Prostate gland (tissue), 2 donors: Measurements from ENCODE around the gene CCDC92B. TPM values are rescaled to one million over a fixed set of nuclear protein-coding genes. Genes with fewer than 3 reads are reported as not detected.

Source experiments
- DNase-seq: peaks from one replicate; pipeline ENCODE4 v3.0.0-alpha.2; 2019; ENCODE audit warnings: low spot score
- H3K27ac ChIP-seq, 2 donors: fragments of 200-600 bp; sonication (generic); 2 replicates each; pipeline ENCODE4 v1.5.1; 2017 to 2019
- H3K27me3 ChIP-seq: fragments of 200-600 bp; sonication (generic); replicated peaks from 2 replicates; pipeline ENCODE4 v1.5.1; 2019; ENCODE audit not compliant: insufficient read depth
- H3K36me3 ChIP-seq, 2 donors: fragments of 200-600 bp; sonication (generic); 1 replicate in 1 of 2; 2 replicates in 1 of 2; pipeline versions ENCODE4 v1.5.1 to v1.8.1; 2017 to 2019
- H3K4me1 ChIP-seq: fragments of 200-600 bp; sonication (generic); replicated peaks from 2 replicates; pipeline ENCODE4 v1.5.1; 2019
- H3K4me3 ChIP-seq, 2 donors: fragments of 200-600 bp; sonication (generic); 2 replicates each; pipeline ENCODE4 v1.5.1; 2017 to 2019
- H3K9me3 ChIP-seq: fragments of 200-600 bp; sonication (generic); 2 replicates; pipeline ENCODE4 v1.5.1; 2017
- CTCF ChIP-seq, 4 experiments: fragments of 200-600 bp in 2 of 4; fragments of 450-650 bp in 2 of 4; sonication (generic) in 2 of 4; IDR thresholded peaks; 1 replicate in 3 of 4; 2 replicates in 1 of 4; pipeline ENCODE4 v1.5.1; 2016 to 2019; ENCODE audit warnings: antibody characterized with exemption in 4 of 4, mild to moderate bottlenecking in 2 of 4, moderate library complexity in 2 of 4
- POLR2A ChIP-seq: fragments of 450-650 bp; IDR thresholded peaks from one replicate; pipeline ENCODE4 v1.6.1; 2016; ENCODE audit warnings: antibody characterized with exemption, mild to moderate bottlenecking
- POLR2AphosphoS5 ChIP-seq: sonication (generic); formaldehyde crosslinking; IDR thresholded peaks from one replicate; pipeline ENCODE4 v1.6.1; 2017; ENCODE audit warnings: antibody characterized with exemption
- WGBS: methylation state at CpG from one replicate; pipeline ENCODE4 v1.1.5; 2018; 5-methylcytosine and 5-hydroxymethylcytosine counted together
- intact Hi-C: fragments of 100-400 bp; cut with DNase I; formaldehyde crosslinking; loops from one replicate; pipeline ENCODE4 v1.14.2; 2022
- total RNA-seq, 2 donors: library from RNA; depleted of rRNA; stranded (reverse); fragments of >200 nt; gene quantifications; one replicate each; pipeline ENCODE4 v1.1.0, GENCODE V29; 2016

The CCDC92B gene
- total RNA-seq, 2 donors from 2014 or later: 1.9 TPM; not detected in 1

GRCh38 chr17:2707721-2708584 is 41.5 kb downstream of the CCDC92B start:
- Histone ChIP-seq H3K9me3 (no peaks in the 10 kb centered on the region), H3K36me3 (peaks cover 0 to 3% of the 10 kb centered on the region in 2 donors), H3K4me3 (no peak overlapping the region), H3K4me1 (peaks cover 24% of the 10 kb centered on the region), H3K27me3 (no peaks in the 10 kb centered on the region), H3K27ac (peak overlapping the region in 1 of 2 donors; percentile 67)
- intact Hi-C loops: loop anchor here (10.0 kb wide), 1 partner anchor 283 kb away; no protein-coding TSS in a partner anchor
- TF ChIP-seq CTCF (IDR thresholded peaks at IDR 0.05): peak in 1 of 4 experiments; percentile 7
- TF ChIP-seq POLR2A: no peak
- TF ChIP-seq POLR2AphosphoS5: no peak
- no peak for DNase-seq
- 64% methylated on average over 10 of the region's 13 CpGs for WGBS

- no peak for DNase-seq
- H3K9me3 ChIP-seq: no peaks in the 10 kb centered on the region
- no peak overlapping the region for H3K4me3 ChIP-seq
- intact Hi-C loops: loop anchor here (10.0 kb wide), 1 partner anchor 282 kb away; no protein-coding TSS in a partner anchor
- 62% methylated on average over 21 of the region's 21 CpGs for WGBS
- peaks cover 0 to 9% of the 10 kb centered on the region in 2 donors for H3K36me3 ChIP-seq
- no peak for TF ChIP-seq POLR2A
- no peak for TF ChIP-seq POLR2AphosphoS5
- TF ChIP-seq CTCF (IDR thresholded peaks at IDR 0.05): no peak
- no peaks in the 10 kb centered on the region for H3K27me3 ChIP-seq
- H3K4me1 ChIP-seq: peaks cover 24% of the 10 kb centered on the region
- H3K27ac ChIP-seq: no peak overlapping the region
These were observed 42.4 kb downstream of the CCDC92B start for GRCh38 chr17:2706911-2707510.

DNA sequence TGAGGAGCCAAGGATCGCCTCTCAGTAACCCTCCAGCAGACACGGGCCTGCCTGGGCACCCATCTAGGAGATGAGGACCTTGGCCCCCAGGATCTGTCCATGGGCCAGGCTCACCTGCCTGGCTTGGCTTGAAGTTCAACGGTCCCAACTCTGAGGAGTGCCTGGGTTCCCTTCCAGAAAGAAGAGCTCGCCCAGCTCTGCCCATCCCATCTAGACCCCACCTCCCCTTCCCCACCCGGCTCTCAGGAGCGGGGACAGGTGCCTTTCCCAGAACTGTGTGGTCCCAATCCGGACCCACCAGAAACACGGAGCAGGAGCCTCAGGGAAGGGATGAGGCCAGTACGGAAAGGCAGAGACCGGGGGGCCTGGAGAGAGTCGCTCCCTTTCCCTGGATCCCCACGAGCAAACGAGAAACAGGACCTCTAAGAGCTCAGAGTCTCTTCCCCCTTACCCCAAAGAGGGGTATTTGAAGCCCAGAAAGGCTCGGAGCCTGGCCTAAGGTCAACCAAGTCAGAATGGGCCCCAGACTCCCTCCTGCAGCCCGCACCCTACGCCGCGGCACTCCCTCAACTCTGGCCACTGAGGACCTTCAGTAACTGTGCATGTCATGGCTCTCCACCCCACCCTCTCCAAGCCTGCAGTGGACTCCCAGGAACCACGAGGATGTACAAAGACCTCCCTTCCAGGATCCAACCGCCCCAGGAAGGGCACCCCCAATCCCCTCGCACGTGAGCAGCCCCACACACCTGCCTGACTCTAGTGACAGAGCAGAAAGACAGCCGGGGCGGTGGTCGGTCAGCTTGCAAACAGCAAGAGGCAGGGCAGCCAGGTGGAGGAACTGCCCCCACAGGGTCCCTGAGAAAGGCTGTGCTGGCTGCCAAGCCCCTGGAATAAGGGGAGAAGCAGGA is 43.3 kb downstream of the CCDC92B start:
- WGBS: 89% methylated on average over 24 of the region's 25 CpGs
- Histone ChIP-seq H3K4me3 (no peak overlapping the region), H3K4me1 (peaks cover 24% of the 10 kb centered on the region), H3K27me3 (no peaks in the 10 kb centered on the region), H3K36me3 (peaks cover 0 to 12% of the 10 kb centered on the region in 2 donors), H3K9me3 (no peaks in the 10 kb centered on the region), H3K27ac (no peak overlapping the region)
- intact Hi-C loops: loop anchor here (10.0 kb wide), 1 partner anchor 281 kb away; no protein-coding TSS in a partner anchor
- no peak for TF ChIP-seq POLR2AphosphoS5
- no peak for TF ChIP-seq CTCF (IDR thresholded peaks at IDR 0.05)
- no peak for TF ChIP-seq POLR2A
- DNase-seq: no peak

DNA sequence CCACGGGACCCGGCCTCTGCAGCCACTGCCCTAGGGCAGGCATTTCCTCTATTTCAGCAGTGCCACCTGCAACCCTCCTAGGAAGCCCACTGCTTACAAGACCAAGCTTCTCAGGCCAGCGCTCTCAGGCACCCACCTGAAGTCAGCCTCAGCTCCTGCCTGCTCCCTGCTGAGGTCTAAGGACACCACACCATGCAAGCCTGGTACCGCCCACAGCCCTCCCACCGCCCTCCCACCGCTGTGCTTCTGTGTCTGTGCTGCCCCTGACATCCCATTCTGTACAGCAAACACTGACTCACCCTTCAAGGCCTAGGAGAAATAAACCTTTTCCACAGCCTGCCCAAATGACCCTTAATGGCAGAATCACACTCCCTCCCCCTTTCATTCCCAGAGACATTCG is 44.2 kb downstream of the CCDC92B start:
- Histone ChIP-seq H3K4me1 (peaks cover 22% of the 10 kb centered on the region), H3K4me3 (no peak overlapping the region), H3K36me3 (peaks cover 0 to 21% of the 10 kb centered on the region in 2 donors), H3K27me3 (no peaks in the 10 kb centered on the region), H3K9me3 (no peaks in the 10 kb centered on the region), H3K27ac (no peak overlapping the region)
- TF ChIP-seq CTCF (IDR thresholded peaks at IDR 0.05) (no peak), POLR2AphosphoS5 (no peak), POLR2A (no peak)
- DNase-seq: no peak
- intact Hi-C loops: loop anchor here (10.0 kb wide), 1 partner anchor 280 kb away; no protein-coding TSS in a partner anchor
- WGBS: 83% methylated on average over 7 of the region's 7 CpGs
